GM12878 (cell line): ENCODE results near the gene USP9X.

Experiments used
- CHD2 ChIP-seq: IDR thresholded peaks from 2 replicates; pipeline ENCODE4 v1.6.1; 2011; ENCODE audit warnings: low read depth, low read length, improper control_type of control experiment, borderline replicate concordance
- FOXM1 ChIP-seq: IDR thresholded peaks from 2 replicates; pipeline ENCODE4 v1.6.1; 2012; ENCODE audit warnings: low read depth, mild to moderate bottlenecking, inconsistent platforms, low read length, moderate library complexity
- KAT2A ChIP-seq: conservative IDR thresholded peaks from 2 replicates; pipeline ENCODE4 v1.6.1; 2011; ENCODE audit warnings: low read depth, low read length; ENCODE audit not compliant: control insufficient read depth
- MYC ChIP-seq: IDR thresholded peaks from 2 replicates; pipeline ENCODE4 v1.6.1; 2011; ENCODE audit warnings: mild to moderate bottlenecking, low read length, moderate library complexity, inconsistent platforms; ENCODE audit not compliant: insufficient read depth, insufficient replicate concordance, insufficient read length, severe bottlenecking
- NFYB ChIP-seq: IDR thresholded peaks from 2 replicates; pipeline ENCODE4 v1.6.1; 2011; ENCODE audit warnings: low read depth, mild to moderate bottlenecking, low read length, improper control_type of control experiment, moderate library complexity; ENCODE audit not compliant: insufficient read depth
- SUZ12 ChIP-seq: fragments of 200-600 bp; sonication (generic); IDR thresholded peaks from one replicate; pipeline ENCODE4 v1.6.1; 2018; ENCODE audit warnings: antibody characterized with exemption, mild to moderate bottlenecking; ENCODE audit not compliant: unreplicated experiment
- TF ChIP-seq, protein P1 (sequence below): IDR thresholded peaks from 2 replicates; pipeline ENCODE4 v1.6.1; 2011; ENCODE audit warnings: borderline replicate concordance, low read depth, mild to moderate bottlenecking, moderate library complexity, mixed read lengths, low read length; ENCODE audit not compliant: insufficient read depth; ENCODE audit errors: extremely low read length

DNA sequence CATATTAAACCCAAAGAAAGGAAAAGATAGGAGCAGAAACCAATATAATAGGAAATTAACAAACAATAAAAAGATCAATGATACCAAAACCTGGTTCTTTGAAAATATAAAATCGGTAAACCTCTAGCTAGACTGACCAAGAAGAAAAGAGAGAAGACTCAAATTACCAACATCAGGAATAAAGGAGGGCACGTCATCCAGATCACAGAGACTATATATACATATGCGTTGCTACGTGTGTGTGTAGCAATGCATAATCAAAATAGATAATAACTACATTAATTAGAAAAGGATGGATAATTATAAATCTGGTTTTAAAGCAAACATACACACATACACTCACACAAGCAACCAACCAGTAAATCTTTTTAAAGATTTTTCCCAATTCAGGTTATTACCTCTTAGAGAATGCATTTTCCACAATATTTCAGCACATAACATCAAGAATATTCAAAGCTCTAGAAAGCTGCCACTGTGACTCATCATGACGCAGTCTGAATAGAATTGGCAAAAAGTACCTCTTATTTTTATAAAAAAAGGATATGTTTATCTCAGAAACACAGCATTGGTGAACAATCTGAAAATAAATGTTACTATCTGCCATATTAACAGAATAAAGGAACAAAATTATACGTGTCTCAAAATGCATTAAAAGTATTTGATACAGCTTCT lies 41.4 kb upstream of the USP9X start:
- no peak for TF ChIP-seq SUZ12
- TF ChIP-seq CHD2, result no peak
- TF ChIP-seq MYC, result no peak
- TF ChIP-seq KAT2A, result no peak
- TF ChIP-seq NFYB, result no peak
- no peak for TF ChIP-seq FOXM1
- TF ChIP-seq, protein P1, sequence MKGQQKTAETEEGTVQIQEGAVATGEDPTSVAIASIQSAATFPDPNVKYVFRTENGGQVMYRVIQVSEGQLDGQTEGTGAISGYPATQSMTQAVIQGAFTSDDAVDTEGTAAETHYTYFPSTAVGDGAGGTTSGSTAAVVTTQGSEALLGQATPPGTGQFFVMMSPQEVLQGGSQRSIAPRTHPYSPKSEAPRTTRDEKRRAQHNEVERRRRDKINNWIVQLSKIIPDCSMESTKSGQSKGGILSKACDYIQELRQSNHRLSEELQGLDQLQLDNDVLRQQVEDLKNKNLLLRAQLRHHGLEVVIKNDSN, result no peak
